HG03442 (cell line): Measurements from ENCODE around the gene RPL18.

Experiments
- ATAC-seq: cut with Tn5 transposase; IDR thresholded peaks from one replicate; pipeline ENCODE4 v1.9.1; 2021; ENCODE audit warnings: mild to moderate bottlenecking, moderate library complexity; ENCODE audit not compliant: unreplicated experiment

RPL18 gene

GRCh38 chr19:48614436-48615230 is 4.3 kb downstream of the RPL18 start, which contains the start of gene FAM83E:
TSS of gene FAM83E (minus strand) at chr19:48615076. CDS start at chr19:48613372, 1,704 bp downstream.
- no peak for ATAC-seq

DNA sequence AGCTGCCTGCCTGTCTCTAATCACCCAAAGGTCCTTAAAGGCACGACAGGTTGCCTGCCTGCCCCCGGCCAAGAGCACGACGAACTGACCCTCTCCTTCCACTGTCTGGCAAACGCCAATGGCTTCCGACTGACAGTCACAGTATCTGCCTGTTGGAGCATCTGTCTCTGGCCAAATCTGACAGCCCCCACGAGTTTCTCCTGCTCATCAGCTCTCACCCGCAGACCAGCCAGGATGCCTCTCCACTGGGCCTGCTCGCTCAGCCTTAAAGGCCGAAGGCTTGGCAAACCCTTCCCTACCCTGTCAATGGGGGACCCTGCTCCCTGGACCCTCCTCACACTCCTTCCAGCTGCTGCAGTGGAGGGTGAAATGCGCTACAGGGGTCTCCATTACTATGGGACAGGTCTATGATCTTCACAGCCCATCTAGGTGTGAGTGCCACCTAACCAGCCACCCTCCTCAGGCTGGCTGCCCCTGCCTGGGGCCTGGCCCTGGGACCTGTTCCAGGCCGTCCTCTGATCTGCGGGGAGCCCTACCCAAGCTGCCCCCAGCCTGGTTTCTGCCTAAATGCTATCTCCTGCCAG is 5.0 kb downstream of the RPL18 start:
- no peak for ATAC-seq

- no peak for ATAC-seq
Measured at GRCh38 chr19:48613024-48613851, 5.7 kb downstream of the RPL18 start.

DNA sequence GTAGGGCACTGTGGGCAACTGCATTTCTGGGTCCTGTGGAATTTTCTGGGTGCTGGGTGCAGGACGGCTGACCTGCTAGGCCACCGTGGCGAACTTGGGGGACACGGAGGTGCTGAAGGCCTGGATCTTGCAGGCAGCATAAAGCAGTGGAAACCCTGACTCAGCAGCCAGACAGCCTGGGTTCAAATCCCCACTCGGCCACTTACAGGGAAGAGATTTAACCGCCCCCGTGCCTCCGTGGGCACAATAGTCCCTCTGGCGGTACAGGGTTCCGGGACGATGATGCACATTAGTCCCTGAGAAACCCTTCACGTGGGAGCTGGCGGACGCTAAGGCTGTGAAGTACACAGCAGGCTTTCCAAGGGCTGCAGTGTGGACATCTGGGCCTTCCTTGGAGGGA is 7.1 kb downstream of the RPL18 start:
- ATAC-seq, result no peak

GRCh38 chr19:48609571-48610108 is 9.3 kb downstream of the RPL18 start:
- no peak for ATAC-seq

DNA sequence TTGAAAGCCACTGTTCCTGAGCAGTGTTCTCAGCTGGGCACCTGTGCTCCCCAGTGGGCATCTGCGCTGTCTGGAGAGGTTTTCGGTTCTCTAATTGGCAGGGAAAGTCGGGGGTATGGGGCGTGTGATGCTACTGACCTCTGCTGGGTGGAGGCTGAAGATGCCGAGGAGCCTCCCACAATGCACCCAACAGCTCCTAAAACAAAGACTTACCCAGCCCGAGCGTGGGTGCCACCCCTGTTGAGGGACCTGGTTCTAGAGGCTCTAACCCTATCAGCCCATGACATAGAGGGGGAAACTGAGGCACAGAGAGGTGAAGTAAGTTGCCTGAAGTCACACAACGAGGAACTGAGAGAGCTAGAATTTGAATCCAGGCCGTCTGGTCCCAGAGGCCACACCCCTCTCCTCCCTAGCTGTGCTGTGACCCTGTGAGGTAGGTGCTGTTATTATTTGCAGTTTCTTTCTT is 10.1 kb downstream of the RPL18 start:
- no peak for ATAC-seq

GRCh38 chr19:48607359-48607755 is 11.6 kb downstream of the RPL18 start:
- no peak for ATAC-seq

GRCh38 chr19:48606463-48607358 is 12.3 kb downstream of the RPL18 start, which contains the start of gene SPACA4:
TSS of gene SPACA4 (plus strand) at chr19:48606742. CDS start at chr19:48606979, 237 bp downstream.
- ATAC-seq, result no peak

GRCh38 chr19:48603850-48604249 is 15.1 kb downstream of the RPL18 start:
- no peak for ATAC-seq

DNA sequence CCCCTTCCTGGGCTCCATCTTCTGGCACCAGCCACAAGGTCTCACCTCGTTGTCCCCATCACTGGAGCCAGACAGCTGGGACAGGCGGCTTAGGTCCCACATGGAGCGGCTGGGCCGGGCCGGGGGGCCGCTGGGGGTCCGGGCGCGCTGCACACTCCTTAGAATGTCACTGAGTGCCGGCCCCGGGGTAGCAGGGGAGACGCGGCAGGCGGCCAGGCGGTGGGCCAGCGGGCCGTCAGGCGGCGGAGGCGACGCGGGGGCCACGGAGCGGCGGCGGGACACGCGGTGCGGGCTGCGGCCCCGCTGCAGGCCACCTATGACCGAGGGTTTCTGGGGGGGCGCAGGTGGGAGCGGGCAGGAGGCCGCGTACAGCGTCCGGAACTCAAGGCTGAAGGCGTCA is 15.5 kb downstream of the RPL18 start:
- no peak for ATAC-seq

DNA sequence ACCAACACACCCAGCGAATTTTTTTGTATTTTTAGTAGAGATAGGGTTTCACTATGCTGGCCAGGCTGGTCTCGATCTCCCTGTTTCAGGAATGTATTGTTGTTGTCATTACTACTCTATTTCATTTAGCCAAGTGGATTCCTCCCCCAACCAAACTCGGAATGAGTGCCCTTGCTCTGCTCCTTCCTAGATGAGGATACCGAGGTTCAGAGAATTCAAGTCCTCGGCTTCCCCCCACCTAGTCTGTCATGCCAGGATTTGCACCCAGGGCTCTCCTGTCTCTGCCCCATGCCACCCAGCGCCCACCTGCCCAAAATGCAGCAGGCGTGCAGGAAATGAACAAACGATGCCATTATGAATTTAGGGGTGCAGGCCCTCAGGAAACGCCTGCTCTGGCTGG is 16.0 kb downstream of the RPL18 start:
- no peak for ATAC-seq

- ATAC-seq, result no peak
Measured at GRCh38 chr19:48600679-48601417, 18.1 kb downstream of the RPL18 start.

DNA sequence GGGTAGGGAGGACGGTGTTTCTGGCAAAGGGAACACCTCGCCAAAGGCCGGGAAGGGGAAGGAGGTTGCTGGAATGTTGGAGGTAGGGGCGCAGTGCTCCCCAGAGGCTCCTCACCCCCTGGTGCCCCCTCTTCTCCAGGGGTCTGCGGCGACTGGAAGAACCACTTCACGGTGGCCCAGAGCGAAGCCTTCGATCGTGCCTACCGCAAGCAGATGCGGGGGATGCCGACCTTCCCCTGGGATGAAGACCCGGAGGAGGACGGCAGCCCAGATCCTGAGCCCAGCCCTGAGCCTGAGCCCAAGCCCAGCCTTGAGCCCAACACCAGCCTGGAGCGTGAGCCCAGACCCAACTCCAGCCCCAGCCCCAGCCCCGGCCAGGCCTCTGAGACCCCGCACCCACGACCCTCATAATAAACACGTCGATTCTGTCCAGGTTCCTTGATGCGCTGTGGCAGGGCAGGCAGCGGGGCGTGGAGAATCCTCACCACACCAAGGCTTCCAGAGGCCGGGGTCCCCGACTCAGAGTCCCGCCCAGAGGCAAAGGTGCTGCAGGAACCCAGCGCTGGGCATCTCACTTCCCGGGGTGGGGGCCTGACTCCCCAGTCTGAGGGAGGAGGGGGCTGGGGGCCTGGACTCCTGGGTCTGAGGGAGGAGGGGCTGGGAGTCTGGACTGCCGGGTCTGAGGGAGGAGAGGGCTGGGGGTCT is 19.8 kb downstream of the RPL18 start:
- ATAC-seq, result no peak

- ATAC-seq, result no peak
Measured at GRCh38 chr19:48596679-48597465, 22.1 kb downstream of the RPL18 start.

DNA sequence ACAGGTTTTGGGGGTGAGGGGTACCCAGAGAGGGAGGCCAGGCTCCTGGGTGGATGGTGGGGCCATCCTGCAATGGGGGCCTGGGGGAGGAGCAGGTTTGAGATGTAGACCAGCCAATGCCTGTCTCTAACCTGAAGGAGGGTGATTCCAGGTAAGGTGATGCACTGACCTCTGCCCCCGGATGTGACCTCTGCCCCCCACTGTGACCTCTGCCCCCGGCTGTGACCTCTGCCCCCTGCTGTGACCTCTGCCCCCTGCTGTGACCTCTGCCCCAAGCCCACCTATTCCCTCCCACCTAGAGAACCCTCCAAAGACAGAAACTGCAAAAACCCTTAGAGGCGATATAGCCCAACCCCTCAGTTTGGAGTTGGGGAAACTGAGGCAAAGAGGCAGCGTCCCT is 22.7 kb downstream of the RPL18 start:
- ATAC-seq, result no peak

DNA sequence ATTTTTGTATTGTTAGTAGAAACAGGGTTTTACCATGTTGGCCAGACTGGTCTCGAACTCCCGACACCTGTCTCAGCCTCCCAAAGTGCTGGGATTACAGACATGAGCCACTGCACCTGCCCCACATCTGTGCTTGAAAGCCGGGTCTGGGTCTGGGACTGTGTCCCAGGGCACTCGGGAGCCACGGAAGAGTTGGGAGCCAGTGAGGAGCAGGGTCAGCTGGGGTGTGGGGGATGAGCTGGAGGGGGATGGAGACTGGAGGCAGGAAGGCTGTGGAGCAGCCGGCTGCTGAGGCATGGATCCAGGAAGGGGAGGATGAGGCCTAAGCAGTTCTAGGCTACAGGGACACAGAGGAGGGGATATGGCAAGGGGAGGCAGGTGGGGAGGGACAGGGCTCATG is 23.1 kb downstream of the RPL18 start:
- ATAC-seq, result no peak

DNA sequence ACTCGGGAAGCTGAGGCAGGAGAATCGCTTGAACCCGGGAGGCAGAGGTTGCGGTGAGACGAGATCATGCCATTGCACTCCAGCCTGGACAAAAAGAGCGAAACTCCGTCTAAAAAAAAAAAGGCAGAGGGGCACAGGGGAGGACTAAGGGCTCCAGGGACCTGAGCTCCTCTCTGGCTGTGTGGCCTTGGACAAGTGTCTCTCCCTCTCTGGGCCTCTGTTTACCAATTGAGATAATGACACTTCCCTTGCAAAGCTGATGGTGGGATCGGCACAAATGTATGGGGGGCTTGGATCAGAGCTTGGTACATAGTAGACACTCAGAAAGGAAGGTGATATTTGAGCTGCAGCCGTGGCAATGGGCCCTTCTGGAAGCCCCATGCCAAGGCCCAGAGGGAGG is 23.8 kb downstream of the RPL18 start:
- no peak for ATAC-seq

- no peak for ATAC-seq
Measured at GRCh38 chr19:48591021-48591420, 28.0 kb downstream of the RPL18 start.
